Liver (tissue), 9 donors: ENCODE data around the gene LVRN. TPM values are rescaled to one million over a fixed set of nuclear protein-coding genes. Genes with fewer than 3 reads are reported as not detected.

Experiments
- DNase-seq: peaks from one replicate; pipeline ENCODE4 v3.0.0-alpha.2; 2017; ENCODE audit warnings: low spot score
- H3K27ac ChIP-seq, 2 donors: one replicate each; pipeline ENCODE4 v1.7.0; 2013; ENCODE audit warnings: inconsistent platforms in 2 of 2, low read length in 2 of 2, control low read depth in 1 of 2, low read depth in 1 of 2, mild to moderate bottlenecking in 1 of 2
- H3K27me3 ChIP-seq, 4 donors: one replicate each; pipeline versions ENCODE4 v1.6.1 to v1.7.0; 2013; ENCODE audit warnings: low read length in 3 of 4, inconsistent platforms in 1 of 4, mild to moderate bottlenecking in 1 of 4, moderate library complexity in 1 of 4; ENCODE audit not compliant: control insufficient read depth in 4 of 4, insufficient read depth in 4 of 4
- H3K36me3 ChIP-seq, 4 donors: one replicate each; pipeline versions ENCODE4 v1.6.1 to v1.7.0; 2013; ENCODE audit warnings: low read length in 3 of 4, mild to moderate bottlenecking in 3 of 4, low read depth in 1 of 4, moderate library complexity in 1 of 4; ENCODE audit not compliant: control insufficient read depth in 4 of 4, insufficient read depth in 3 of 4
- H3K4me1 ChIP-seq, 4 donors: one replicate each; pipeline versions ENCODE4 v1.6.1 to v1.7.0; 2013; ENCODE audit warnings: low read length in 3 of 4, mild to moderate bottlenecking in 3 of 4, moderate library complexity in 1 of 4; ENCODE audit not compliant: control insufficient read depth in 4 of 4, insufficient read depth in 4 of 4
- H3K4me3 ChIP-seq, 3 donors: one replicate each; pipeline versions ENCODE4 v1.6.1 to v1.7.0; 2013; ENCODE audit warnings: low read length in 3 of 3, control low read depth in 1 of 3, low read depth in 1 of 3, mild to moderate bottlenecking in 1 of 3
- H3K9ac ChIP-seq, 2 donors: one replicate each; pipeline ENCODE4 v1.7.0; 2013; ENCODE audit warnings: low read length in 2 of 2, mild to moderate bottlenecking in 2 of 2, moderate library complexity in 2 of 2, control low read depth in 1 of 2, low read depth in 1 of 2
- H3K9me3 ChIP-seq, 4 donors: one replicate each; pipeline versions ENCODE4 v1.6.1 to v1.7.0; 2013; ENCODE audit warnings: low read length in 3 of 4; ENCODE audit not compliant: control insufficient read depth in 4 of 4
- ATF3 ChIP-seq: IDR thresholded peaks from 2 replicates; pipeline ENCODE4 v1.6.1; 2016; ENCODE audit warnings: antibody characterized with exemption
- EGR1 ChIP-seq, 2 donors: IDR thresholded peaks; 2 replicates each; pipeline ENCODE4 v1.6.1; 2016 to 2018; ENCODE audit warnings: antibody characterized with exemption in 2 of 2, low read depth in 2 of 2
- FOXA1 ChIP-seq: IDR thresholded peaks from 2 replicates; pipeline ENCODE4 v1.6.1; 2016; ENCODE audit warnings: antibody characterized with exemption
- FOXA2 ChIP-seq: IDR thresholded peaks from 2 replicates; pipeline ENCODE4 v1.6.1; 2016; ENCODE audit warnings: antibody characterized with exemption
- GABPA ChIP-seq, 2 donors: IDR thresholded peaks in 1 of 2; conservative IDR thresholded peaks in 1 of 2; 2 replicates each; pipeline ENCODE4 v1.6.1; 2016; ENCODE audit warnings: antibody characterized with exemption in 2 of 2, mild to moderate bottlenecking in 1 of 2, moderate library complexity in 1 of 2
- HNF4A ChIP-seq, 2 donors: conservative IDR thresholded peaks; 2 replicates each; pipeline ENCODE4 v1.6.1; 2016; ENCODE audit warnings: antibody characterized with exemption in 2 of 2, mild to moderate bottlenecking in 2 of 2
- HNF4G ChIP-seq: IDR thresholded peaks from 2 replicates; pipeline ENCODE4 v1.6.1; 2016; ENCODE audit warnings: antibody characterized with exemption
- JUND ChIP-seq, 2 donors: IDR thresholded peaks; 2 replicates each; pipeline ENCODE4 v1.6.1; 2016; ENCODE audit warnings: antibody characterized with exemption in 2 of 2
- MAX ChIP-seq: IDR thresholded peaks from 2 replicates; pipeline ENCODE4 v1.6.1; 2016; ENCODE audit warnings: antibody characterized with exemption
- NR2F2 ChIP-seq: IDR thresholded peaks from 2 replicates; pipeline ENCODE4 v1.6.1; 2016; ENCODE audit warnings: antibody characterized with exemption
- RAD21 ChIP-seq, 2 donors: IDR thresholded peaks; 2 replicates each; pipeline ENCODE4 v1.6.1; 2016; ENCODE audit warnings: antibody characterized with exemption in 2 of 2, mild to moderate bottlenecking in 2 of 2
- REST ChIP-seq: IDR thresholded peaks from 2 replicates; pipeline ENCODE4 v1.6.1; 2016; ENCODE audit warnings: antibody characterized with exemption, mild to moderate bottlenecking
- RXRA ChIP-seq, 2 donors: IDR thresholded peaks; 2 replicates each; pipeline ENCODE4 v1.6.1; 2017 to 2018; ENCODE audit warnings: antibody characterized with exemption in 2 of 2, mild to moderate bottlenecking in 1 of 2
- SP1 ChIP-seq: IDR thresholded peaks from 2 replicates; pipeline ENCODE4 v1.6.1; 2018; ENCODE audit warnings: antibody characterized with exemption, mild to moderate bottlenecking
- TAF1 ChIP-seq: conservative IDR thresholded peaks from 2 replicates; pipeline ENCODE4 v1.6.1; 2016; ENCODE audit warnings: antibody characterized with exemption, mild to moderate bottlenecking
- YY1 ChIP-seq: IDR thresholded peaks from 2 replicates; pipeline ENCODE4 v1.6.1; 2016; ENCODE audit warnings: antibody characterized with exemption, mild to moderate bottlenecking
- ZBTB33 ChIP-seq: IDR thresholded peaks from 2 replicates; pipeline ENCODE4 v1.6.1; 2016; ENCODE audit warnings: antibody characterized with exemption
- WGBS: extraction: QIAGEN DNeasy Blood & Tissue Kit; methylation state at CpG from one replicate; pipeline ENCODE4 v1.1.7; 2013; 5-methylcytosine and 5-hydroxymethylcytosine counted together
- polyA plus RNA-seq, 2 donors: library from polyadenylated mRNA; stranded (reverse) in 1 of 2; unstranded in 1 of 2; fragments of 200-250 nt in 1 of 2; fragments of >200 nt in 1 of 2; fragmentation: Nextera tagmentation in 1 of 2; extraction: Ambion mirVana in 1 of 2; gene quantifications; one replicate each; pipeline versions ENCODE4 v1.2.1 to v1.2.3, GENCODE V29; 2013 to 2015
- total RNA-seq, 2 donors: library from RNA; depleted of rRNA; stranded (reverse); fragments of >200 nt; gene quantifications; one replicate each; pipeline ENCODE4 v1.2.3, GENCODE V29; 2014
- donor health status: healthy.
- donor health status: healthy.
- donor health status: healthy.
- donor health status: healthy.
- donor health status: healthy.

Gene LVRN
- total and polyA plus RNA-seq, 4 donors: 0.05 to 0.17 (median 0.11) TPM; not detected in 1

- no peak for DNase-seq
- no peaks in the 10 kb centered on the region for H3K9me3 ChIP-seq
- peaks cover 0 to 6% (median 0%) of the 10 kb centered on the region in 4 donors for H3K27me3 ChIP-seq
- no peaks in the 10 kb centered on the region for H3K4me1 ChIP-seq
- no peak overlapping the region for H3K4me3 ChIP-seq
- H3K9ac ChIP-seq: no peak overlapping the region
- H3K36me3 ChIP-seq: no peaks in the 10 kb centered on the region
- H3K27ac ChIP-seq: no peak overlapping the region
- no peak for TF ChIP-seq ATF3
- TF ChIP-seq ZBTB33: no peak
- TF ChIP-seq HNF4G: no peak
- no peak for TF ChIP-seq GABPA (IDR thresholded peaks at IDR 0.05 in 1 of 2, conservative IDR thresholded peaks at IDR 0.05 in 1 of 2)
- no peak for TF ChIP-seq FOXA1
- no peak for TF ChIP-seq RAD21 (IDR thresholded peaks at IDR 0.05)
- no peak for TF ChIP-seq EGR1 (IDR thresholded peaks at IDR 0.05; ENCODE audit: low read depth in 2 of 2)
- no peak for TF ChIP-seq REST
- TF ChIP-seq FOXA2: no peak
- no peak for TF ChIP-seq HNF4A (conservative IDR thresholded peaks at IDR 0.05)
- no peak for TF ChIP-seq TAF1
- WGBS: 87% methylated on average over 3 of the region's 3 CpGs
Observed at GRCh38 chr5:116046261-116046660, 84.0 kb downstream of the LVRN start.

GRCh38 chr5:116046823-116047222, 84.5 kb downstream of the LVRN start:
- Histone ChIP-seq H3K4me3 (no peak overlapping the region), H3K27me3 (peaks cover 0 to 6% (median 0%) of the 10 kb centered on the region in 4 donors), H3K27ac (no peak overlapping the region), H3K9ac (no peak overlapping the region), H3K36me3 (no peaks in the 10 kb centered on the region), H3K9me3 (no peaks in the 10 kb centered on the region), H3K4me1 (no peaks in the 10 kb centered on the region)
- no peak for DNase-seq
- no peak for TF ChIP-seq HNF4G
- no peak for TF ChIP-seq NR2F2
- no peak for TF ChIP-seq FOXA2
- TF ChIP-seq HNF4A (conservative IDR thresholded peaks at IDR 0.05): no peak
- no peak for TF ChIP-seq MAX
- TF ChIP-seq FOXA1: no peak
- no peak for TF ChIP-seq RXRA (IDR thresholded peaks at IDR 0.05)
- no peak for TF ChIP-seq GABPA (IDR thresholded peaks at IDR 0.05 in 1 of 2, conservative IDR thresholded peaks at IDR 0.05 in 1 of 2)
- no peak for TF ChIP-seq YY1
- TF ChIP-seq SP1: no peak
- no peak for TF ChIP-seq JUND (IDR thresholded peaks at IDR 0.05)
- TF ChIP-seq EGR1 (IDR thresholded peaks at IDR 0.05; ENCODE audit: low read depth in 2 of 2): no peak
- TF ChIP-seq ZBTB33: no peak
- no peak for TF ChIP-seq RAD21 (IDR thresholded peaks at IDR 0.05)
- no peak for TF ChIP-seq REST
- TF ChIP-seq ATF3: no peak
- TF ChIP-seq TAF1: no peak
- 85% methylated on average over 2 of the region's 2 CpGs for WGBS
